HS-5 (cell line): ENCODE data around the gene USP12.
"Not testable (repeated sequence)": the region's sequence is repeated elsewhere in the genome, so short reads cannot be mapped to it uniquely, and the experiment has no call there.

Experiments
- DNase-seq: peaks from one replicate; pipeline ENCODE4 v3.0.0-alpha.2; 2012; ENCODE audit warnings: low read depth

Gene USP12

GRCh38 chr13:27076421-27076820 is 95.2 kb downstream of the USP12 start:
- DNase-seq: no peak

GRCh38 chr13:27073186-27073585 is 98.4 kb downstream of the USP12 start:
- no peak for DNase-seq

- DNase-seq: not testable (repeated sequence)
These were observed 105.5 kb downstream of the USP12 start for GRCh38 chr13:27066123-27066522.

GRCh38 chr13:27065582-27065981 is 106.0 kb downstream of the USP12 start:
- DNase-seq: no peak

- DNase-seq: no peak
These were observed 107.2 kb downstream of the USP12 start for GRCh38 chr13:27064252-27064995.

GRCh38 chr13:27057817-27058216 is 113.8 kb downstream of the USP12 start:
- no peak for DNase-seq

- DNase-seq: no peak
These were observed 116.1 kb downstream of the USP12 start for GRCh38 chr13:27055526-27055925.

GRCh38 chr13:27054760-27055159 is 116.9 kb downstream of the USP12 start:
- no peak for DNase-seq

- peak; percentile 53 for DNase-seq
These were observed 117.6 kb downstream of the USP12 start for GRCh38 chr13:27053902-27054595.

- DNase-seq: no peak
These were observed 118.3 kb downstream of the USP12 start for GRCh38 chr13:27053210-27053884.

- no peak for DNase-seq
These were observed 118.9 kb downstream of the USP12 start for GRCh38 chr13:27052551-27053208.

GRCh38 chr13:27047081-27047480 is 124.5 kb downstream of the USP12 start:
- DNase-seq: no peak

- DNase-seq: no peak
These were observed 126.6 kb downstream of the USP12 start for GRCh38 chr13:27044837-27045570.

- DNase-seq: peak; percentile 81
These were observed 128.6 kb downstream of the USP12 start for GRCh38 chr13:27043013-27043412.

GRCh38 chr13:27041341-27041740 is 130.3 kb downstream of the USP12 start:
- DNase-seq: no peak

GRCh38 chr13:27040826-27041108 is 130.8 kb downstream of the USP12 start:
- no peak for DNase-seq

GRCh38 chr13:27039171-27039701 is 132.4 kb downstream of the USP12 start:
- no peak for DNase-seq

- peak; percentile 25 for DNase-seq
These were observed 133.3 kb downstream of the USP12 start for GRCh38 chr13:27038323-27038722.

GRCh38 chr13:27037571-27037970 is 134.0 kb downstream of the USP12 start:
- DNase-seq: no peak

GRCh38 chr13:27037171-27037570 is 134.4 kb downstream of the USP12 start:
- no peak for DNase-seq

- DNase-seq: no peak
These were observed 135.2 kb downstream of the USP12 start for GRCh38 chr13:27036236-27036981.
